SIG-M5 treated with dmso at 0.1 percent for 504 hours (cell line): ENCODE measurements around the gene PACSIN1.

Source experiments
- DNase-seq: peaks from one replicate; lab custom pipeline; 2025; ENCODE audit not compliant: unreplicated experiment; lab: John Stamatoyannopoulos, UW

The PACSIN1 gene

DNA sequence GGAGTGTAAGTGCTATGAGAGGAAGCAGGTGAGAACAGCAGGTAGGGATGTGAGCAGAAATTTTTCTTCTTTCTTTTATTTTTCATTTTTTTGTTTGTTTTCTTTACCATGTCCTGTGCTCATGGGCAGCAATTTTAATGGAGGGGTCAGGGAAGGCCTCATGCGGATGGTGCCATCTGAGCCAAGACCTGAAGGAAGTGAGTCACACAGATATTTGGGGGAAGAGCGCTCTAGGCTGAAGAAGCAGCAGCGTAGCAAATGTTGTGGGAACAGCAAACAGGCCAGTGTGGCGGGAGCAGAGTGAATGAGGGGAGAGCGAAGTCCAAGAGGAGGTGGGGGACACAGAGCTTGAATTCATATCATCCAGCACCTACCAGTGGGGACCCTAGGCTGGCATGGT is 77.5 kb downstream of the PACSIN1 start:
- DNase-seq: no peak

DNA sequence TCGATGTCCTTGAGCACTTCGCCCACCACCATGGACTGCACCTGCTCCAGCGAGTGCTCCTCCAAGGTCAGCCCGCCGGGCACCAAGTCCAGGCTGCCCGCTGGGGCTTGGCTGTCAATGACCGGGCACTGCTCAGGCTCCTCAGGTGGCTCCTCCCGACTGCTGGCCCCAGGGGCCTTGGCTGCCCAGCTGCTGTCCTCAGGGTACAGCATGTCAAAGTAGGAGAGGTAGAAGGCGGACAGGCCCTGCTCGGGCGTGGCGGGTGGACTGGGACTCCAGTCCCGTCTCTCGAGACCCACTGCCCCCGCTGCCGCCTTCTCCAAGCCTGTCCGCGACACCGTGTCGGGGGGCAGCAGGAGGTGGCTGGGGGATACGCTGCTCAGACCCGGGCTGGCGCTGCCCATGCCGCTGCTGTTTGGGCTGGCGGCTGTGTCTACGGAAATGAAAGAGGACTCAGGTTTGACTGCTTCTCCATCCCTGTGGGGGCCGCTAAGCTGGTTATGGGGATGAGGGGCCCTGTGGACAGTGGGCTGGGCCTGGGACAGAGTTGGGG is 78.3 kb downstream of the PACSIN1 start:
- DNase-seq: no peak

DNA sequence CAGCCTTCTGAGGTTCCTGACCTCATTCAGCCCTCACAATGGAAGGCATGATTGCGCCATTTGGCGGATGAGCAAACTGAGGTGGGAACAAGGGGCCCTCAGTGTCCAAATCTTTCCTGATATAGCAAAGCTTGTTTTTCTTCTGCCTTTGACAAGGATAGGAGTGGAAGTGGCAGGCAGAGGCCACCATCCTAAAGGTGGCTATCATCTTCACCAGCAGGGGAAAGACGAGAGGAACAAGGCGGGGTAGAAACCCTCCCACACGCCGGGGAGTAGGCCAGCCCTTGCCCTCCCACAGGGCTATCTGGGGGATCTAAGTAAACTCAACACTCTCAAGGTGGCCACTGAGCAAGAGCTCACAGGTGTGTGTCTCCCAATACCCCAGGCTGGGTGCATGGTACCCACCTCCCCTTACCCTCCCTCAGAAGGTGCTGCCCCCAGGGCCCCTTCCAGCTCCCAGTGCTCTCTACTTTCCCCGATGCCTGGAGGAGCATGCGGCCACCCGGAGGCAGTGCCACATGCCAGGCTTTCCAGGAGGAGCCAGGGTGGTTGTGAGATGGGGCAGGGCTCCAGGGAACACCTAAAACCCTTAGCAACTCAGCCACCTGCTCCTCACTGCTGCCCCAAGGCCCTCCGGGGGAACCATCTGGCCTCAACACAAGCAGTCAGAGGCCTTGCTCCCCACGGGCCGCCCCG is 79.0 kb downstream of the PACSIN1 start:
- DNase-seq: no peak

DNA sequence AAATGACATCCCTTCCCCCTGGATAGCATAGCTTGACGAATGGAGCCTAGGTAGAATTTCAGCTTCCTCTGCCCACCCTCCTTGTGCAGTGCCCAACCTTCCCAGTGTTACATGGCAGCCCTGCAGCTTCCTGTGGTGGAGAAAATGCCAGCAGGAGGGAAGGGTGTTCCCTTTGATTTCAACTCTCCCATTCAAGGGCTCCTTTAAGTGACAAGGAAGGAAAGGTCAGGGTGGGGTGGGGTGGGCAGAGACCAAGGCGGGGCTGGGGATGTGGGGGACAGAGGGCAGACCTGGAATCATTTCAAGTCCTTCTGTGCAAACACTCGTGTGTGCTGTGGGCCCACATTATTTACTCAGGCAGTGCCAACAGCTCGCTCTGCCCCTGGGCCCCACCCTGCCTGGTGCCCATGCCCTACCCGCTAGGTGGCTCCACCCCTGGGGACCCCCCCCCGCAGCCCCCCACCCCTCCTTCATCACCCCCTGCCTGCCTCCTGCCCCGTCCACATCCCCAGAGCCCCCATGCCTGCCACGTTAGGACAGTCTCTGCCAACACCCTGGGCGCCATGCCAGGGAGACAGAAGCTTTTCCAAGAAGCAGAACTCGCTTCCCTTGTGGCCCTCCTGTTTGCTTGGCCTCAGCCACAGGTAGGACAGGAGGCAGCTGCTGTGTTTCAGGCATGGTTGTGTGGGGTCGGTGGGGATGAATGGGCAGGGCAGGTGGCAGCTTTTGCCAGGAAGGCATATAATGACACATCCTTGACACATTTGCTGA is 80.9 kb downstream of the PACSIN1 start:
- no peak for DNase-seq

DNA sequence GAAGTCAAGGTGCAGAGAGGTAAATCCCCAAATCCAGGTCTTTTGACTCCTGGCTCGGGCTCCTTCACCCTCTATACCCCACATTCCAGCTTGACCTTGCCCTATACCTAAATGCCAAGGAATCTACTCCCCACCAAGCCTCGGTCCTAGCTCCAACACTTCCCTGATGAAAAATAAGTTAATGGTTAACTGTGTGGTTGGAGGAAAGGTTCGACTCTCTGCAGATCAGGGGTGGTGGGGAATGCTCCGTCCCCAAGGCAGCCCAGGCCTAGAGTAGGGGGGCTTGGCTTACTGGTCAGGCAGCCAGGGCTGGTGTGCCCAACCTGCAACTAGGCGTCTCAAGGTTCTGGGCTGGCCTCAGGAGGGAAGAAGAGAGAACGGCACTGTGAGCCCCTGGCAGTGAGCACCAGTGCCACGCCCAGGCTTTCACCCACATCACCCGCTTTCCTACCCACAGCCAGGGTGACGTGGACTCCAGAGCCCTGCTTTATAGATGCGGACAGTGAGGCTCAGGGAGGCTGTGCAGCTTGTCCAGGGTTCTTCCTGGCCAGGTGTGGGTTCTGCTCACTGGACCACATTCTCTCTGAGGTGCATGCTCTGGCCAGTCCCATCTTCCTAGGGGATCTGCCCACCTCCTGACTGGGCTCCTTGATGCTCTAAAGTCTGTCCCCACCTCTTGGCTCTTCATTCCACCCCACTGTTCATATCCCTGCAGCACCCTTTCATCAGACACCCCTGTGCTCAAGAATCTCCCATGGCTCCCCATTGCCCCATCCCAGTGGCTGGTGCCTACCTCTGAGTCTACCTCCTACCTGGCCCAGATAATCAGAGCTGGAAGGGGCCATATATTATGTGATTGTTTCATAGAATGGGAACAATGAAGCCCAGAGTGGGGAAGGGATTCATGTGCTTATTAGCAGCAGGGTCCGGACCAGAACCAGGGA is 82.1 kb downstream of the PACSIN1 start:
- DNase-seq: no peak

DNA sequence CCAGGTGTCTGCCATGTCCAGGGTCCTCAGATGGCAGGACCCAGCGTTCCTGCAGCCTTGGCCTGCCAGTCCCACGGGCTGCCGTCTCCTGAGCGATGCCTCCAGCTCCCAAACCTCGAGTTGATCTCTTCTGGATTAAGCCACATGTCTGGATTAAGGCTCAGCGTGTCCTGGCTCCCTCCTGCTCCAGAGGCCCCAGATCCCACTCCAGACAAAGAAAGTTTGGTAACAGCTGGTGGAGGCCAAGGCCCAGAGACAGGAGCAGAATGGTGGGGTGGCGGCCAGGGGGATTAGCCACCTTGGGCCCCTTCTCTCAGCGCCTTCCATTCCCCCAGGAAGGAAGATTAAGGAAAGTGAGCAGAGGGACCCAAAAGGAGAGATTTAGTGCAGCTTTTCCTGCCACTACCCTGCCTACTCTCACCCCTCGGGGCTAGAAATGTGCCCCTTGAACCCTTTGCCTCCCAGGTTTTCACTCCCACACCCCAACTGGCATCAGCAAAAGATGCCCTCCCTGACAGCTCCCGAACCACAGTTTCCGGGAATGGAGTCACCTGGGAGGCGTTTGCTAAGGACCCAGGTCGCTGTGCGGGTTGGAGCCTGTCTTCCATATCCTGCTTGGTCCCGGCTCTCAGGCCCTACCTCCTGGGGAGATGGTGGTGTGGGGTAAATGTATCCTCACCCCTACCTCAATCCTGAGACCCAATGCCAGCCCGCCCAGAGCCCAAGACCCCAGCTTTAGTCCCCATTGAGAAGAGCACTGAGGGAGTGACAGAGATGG is 83.3 kb downstream of the PACSIN1 start:
- DNase-seq: no peak

DNA sequence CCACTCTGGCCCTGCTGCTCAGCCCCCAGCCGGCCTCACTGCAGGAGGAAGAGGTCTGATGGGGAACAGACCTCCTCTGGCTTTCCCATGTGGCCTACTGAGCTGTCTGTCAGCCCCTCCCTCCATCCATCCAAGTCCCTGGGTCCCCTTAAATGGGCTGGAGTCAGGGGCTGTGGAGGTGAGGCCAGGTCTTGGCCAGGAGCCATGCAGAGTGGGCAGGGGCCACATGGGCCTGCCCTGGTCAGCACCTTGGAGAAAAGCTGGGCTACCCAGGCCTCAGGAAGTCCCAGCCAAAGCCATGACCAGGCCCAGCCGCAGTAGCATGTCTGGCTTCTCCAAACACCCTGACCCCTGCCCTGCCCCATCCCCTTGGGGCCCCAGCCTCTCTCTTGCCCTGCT is 83.9 kb downstream of the PACSIN1 start:
- DNase-seq: no peak

DNA sequence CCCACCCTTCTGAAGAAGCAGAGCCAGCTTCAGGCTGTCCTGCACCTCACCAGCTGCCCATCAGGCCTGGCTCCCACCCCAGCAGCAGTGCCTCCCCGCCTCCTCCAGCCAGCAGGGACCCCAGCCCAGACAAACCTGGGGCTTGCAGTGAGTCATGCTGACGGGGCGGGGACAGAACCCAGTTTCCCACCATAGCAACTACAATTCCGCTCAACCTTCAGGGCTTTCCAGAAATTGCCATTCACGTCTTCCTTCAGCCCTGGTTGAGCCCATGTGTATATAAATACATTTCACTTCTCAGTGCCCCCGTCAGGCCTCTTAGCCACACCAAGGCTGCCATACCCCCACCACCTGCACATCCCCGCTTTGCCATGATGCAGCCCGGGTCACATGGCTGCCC is 85.8 kb downstream of the PACSIN1 start:
- no peak for DNase-seq

DNA sequence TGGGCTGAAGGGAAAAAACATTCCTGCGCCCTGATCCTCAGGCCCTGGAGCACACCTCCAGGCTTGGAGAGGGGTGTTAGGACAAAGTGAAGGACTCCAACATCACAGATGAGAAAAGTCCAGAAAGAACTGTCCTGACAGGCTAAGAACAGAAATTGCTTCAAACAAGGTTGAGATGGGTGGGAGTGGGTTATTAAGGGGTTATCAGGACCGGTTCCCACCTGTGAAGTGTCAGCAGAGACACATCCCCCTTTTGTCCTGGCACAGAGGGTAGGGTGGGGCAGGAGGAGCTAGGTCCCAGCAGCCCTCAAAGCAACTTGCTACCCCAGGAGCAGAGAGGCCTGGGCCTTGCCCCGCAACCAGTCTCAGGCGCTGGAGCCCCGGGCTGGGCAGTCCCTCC is 86.7 kb downstream of the PACSIN1 start:
- DNase-seq: no peak

DNA sequence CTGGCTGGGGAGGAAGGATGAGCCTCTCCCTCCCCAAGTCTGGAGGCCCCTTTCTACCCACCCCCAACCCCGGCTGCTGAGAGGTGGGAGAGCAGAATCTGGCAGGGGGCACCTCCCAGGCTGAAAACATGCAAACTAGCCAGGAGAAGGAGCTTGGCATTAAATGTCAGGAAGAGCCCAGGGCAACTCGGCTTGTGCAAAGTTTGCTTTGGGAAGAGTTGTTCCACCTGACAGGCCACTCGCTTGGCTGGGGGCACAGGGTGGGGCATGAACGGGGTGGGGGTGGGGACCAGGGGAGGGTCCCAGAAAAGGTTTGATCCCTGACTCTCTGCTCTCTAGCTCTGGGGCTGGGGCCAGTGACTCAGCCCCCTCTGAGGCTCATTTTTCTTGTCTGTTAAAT is 87.3 kb downstream of the PACSIN1 start:
- DNase-seq: no peak

DNA sequence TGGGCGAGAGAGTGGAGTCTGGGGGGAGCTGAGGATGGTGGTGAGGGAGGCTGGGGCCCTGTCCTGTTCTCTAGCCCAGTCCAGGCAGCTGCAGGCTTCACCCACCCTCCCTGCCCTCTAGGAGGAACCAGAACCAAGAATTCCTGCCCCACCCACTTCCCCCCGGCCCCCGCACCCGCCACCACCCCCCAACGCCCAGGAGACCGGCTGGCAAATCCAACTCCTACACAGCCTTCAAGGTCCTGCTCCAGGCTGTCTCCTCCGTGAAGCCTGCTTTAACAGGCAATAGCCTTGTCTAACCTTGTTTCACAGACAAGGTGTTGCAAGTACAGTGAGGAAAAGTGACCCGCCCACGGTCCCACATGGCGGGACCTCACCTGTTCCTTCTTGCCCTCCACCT is 87.9 kb downstream of the PACSIN1 start:
- no peak for DNase-seq

DNA sequence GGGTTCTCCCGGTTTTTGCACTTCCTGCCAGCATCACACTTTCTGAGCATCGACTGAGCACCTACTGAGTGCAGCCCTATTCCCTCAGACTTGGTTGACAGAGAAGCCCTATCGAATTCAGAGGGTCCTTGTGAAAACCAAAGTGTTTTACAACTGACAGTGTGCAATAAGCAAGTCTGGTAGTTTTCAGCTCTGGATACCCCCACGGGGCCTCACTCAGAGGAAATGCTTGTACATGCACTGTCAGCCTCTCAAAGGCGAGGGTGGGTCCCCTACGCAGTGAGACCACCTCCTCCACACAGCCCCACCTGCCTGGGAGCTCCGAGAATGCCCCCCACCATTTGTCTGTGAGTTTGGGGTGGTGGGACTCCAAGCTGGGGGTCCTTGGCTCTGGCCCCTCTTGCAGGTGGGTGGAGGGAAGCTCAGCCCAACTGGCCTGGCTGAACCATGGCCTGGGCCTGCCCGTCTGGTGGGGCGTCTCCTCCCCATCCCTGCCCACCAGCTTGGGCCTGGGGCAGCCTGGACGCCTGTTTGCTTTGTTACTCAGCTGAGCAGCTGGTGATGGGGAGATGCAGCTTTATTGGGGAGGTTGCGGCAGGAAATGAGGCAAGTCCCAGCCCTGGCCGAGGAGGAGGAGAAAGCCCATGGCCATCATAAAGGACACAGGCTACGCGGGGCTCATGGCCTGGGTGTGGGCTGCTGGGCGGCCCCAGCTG is 88.6 kb downstream of the PACSIN1 start:
- DNase-seq: no peak

DNA sequence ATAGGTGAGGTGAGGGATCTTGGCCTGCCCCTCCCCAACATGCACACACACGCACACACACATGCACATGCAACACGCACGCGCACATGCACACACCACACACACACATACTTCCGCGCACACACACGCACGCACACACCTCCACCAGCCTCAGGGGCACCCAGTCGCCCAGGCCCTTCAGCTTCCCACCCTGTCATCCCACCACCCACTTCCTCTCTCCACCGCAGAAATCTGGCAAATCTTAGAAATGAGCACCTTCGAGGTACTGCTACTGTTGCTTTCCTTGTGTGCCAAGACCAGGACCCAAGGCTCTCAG is 89.1 kb downstream of the PACSIN1 start:
- no peak for DNase-seq

DNA sequence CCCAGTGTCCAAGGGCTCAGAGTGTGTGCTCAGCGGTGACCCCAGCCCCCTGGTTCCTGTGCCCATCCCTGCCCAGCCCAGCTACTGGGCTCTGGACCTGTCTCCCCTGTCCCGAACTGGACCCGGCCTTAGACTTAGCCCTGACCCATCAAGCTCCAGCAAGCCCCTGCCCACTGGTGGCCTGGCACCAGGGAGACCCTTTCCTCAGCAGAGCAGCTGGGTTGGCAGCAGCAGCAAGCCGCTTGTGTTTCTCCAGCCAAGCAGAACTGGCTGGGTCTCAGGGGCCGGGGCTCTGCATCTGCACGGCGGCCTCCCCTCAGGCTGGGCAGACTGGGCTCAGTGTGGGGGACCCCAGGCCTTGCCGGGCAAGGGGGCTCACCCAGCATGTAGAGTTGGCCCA is 89.5 kb downstream of the PACSIN1 start:
- DNase-seq: no peak

DNA sequence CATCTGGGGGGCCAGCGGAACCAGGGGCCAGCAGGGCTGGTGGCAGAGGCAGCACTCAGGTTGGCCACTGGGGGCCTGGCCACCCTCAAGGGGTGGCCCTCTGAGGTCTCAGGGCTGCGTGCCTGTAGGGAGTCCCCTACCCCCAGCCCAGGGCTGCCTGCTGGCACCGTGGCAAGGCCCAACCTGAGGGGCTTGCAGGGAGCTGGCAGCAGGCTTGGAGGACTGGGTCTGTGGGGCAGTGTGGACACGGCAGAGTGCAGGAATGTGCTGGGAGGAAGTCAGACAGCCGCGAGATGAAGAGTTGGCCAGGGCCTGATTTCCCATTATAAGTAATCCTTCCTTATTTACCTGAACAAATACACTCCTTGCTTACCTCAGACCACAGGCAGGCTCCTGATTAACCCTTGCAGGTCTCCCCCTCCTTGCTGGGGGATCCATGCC is 90.2 kb downstream of the PACSIN1 start, which contains the start of gene SPDEF:
Gene SPDEF (minus strand): TSS at position 299 of the 441 bp plus-strand sequence. CDS start 11,874 bp downstream, outside the sequence.
- DNase-seq: no peak

DNA sequence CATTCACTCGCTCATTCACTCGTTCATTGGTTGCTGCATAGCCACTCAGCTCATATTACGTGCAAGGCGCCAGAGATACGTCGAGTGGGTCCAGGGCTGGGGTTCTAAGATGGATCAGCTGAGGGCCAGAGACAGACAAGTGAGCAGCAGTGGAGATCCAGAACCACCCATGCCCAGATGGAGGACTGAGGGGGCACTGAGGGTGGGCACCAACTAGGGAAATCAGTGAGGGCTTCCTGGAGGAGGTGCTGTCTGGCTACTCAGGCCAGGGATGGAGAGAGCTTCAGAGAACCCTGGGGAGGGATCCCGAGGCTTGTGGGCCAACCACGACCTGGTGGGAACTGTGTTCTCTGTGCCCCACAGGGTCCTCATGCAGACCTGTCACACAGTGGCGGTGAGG is 90.6 kb downstream of the PACSIN1 start:
- DNase-seq: no peak

DNA sequence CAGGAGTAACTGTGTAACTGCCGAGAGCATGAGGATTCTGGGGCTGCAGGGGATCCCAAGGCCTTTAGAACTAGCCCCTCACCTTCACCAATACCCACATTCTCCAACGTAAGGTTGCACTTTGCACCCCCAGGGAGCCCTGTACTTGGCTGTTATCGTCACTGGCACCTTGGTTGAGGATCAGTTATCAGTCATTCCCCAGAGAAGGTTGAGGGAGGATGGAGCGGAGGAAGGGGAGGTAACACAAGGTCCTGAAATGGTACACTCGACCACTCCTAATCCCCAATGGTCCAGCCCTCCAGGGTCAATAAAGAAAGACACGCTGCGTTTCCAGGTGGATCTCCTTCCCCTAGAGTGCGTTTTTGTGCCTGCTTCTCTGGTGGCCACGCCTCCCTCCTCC is 91.4 kb downstream of the PACSIN1 start:
- DNase-seq: no peak

DNA sequence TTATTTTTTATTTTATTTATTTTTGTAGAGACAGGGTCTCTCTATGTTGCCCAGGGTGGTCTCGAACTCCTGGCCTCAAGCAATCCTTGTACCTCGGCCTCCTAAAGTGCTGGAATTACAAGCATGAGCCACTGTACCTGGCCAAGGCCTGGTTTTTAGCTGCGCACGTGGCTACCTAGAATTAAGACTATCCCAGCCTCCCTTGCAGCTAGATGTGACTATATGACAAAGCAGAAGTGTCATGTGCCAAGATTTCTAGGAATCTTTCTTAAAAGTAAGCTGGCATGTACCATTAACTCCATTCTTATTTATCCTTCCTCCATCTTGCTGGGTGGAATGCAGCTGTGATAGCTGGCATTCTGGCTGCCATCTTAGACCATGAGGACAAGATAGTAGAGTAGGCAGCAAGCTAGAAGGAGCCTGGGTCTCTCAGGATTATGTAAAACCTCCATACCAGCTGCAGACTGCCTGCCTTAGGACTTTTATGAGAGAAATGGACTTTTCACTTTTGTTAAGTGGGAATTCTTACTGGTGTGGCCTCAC is 92.4 kb downstream of the PACSIN1 start:
- no peak for DNase-seq

DNA sequence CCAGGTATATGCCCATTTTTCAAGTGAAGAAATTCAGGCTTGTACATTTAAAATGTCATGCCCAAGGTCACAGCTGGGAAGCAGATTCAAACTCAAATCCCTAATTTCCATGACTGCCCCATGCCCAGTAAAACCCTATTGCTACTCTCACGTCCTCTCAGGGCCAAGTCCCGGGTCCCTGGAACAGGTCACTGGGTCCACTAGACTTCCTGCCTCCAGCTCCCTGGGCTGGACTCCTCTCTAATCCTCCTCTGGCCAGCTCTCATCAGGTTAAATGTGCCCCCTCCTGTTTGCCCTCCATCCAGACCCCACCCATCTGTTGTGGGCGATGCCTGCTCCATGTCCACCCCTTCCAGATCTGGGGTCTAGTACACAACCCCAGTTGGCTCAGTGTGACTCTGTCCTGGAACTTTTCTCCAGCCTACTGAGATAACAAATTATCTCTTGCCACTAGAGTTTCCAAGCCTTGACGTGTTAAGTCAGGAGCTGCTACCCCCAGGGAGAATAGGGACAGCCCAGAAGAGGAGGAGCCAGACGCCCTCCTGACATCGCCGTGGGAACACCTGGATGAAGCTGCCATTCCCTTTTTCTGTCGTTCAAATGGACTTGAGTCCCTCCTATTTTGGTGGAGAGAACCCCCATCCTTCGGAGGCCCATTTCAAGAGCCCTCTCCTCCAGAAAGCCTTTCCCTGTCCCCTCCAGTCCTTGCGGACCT is 93.9 kb downstream of the PACSIN1 start:
- no peak for DNase-seq
